GM12892 (cell line): ENCODE data around the gene SCGB3A1.

Experiments
- POLR2A ChIP-seq: IDR thresholded peaks from 2 replicates; pipeline ENCODE4 v1.6.1; 2011; ENCODE audit warnings: low read depth, low read length, control low read depth
- TAF1 ChIP-seq: IDR thresholded peaks from 2 replicates; pipeline ENCODE4 v1.6.1; 2011; ENCODE audit warnings: low read depth, mild to moderate bottlenecking, control low read depth, low read length, borderline replicate concordance

DNA sequence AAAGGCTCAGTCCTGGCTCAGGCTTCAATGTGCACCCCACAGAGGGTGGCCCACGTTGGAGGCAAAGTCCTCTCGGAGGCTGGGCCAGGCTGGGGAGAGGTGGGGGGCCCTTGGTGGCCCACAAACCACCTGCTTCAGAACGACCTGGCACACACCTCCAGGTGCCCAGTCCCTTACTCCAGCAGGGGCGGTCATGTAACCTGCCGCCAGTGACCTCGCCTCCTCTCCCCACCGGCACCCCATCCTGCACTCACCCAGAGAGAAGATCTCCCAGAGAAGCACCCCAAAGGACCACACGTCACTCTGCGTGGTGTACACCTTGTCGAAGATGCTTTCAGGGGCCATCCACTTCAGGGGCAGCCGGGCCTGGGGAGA lies 22.5 kb upstream of the SCGB3A1 start:
- TF ChIP-seq POLR2A = no peak
- TF ChIP-seq TAF1 = no peak
